GM23248 (cell line): ENCODE results near the gene TMEM139. TPM values are rescaled to one million over a fixed set of nuclear protein-coding genes. Genes with fewer than 3 reads are reported as not detected.

Experiments used
- DNase-seq: peaks from one replicate; pipeline ENCODE4 v3.0.0-alpha.2; 2015
- H2AFZ ChIP-seq: fragments of 200-600 bp; sonication (generic); 2 replicates; pipeline ENCODE4 v1.6.1; 2016; ENCODE audit warnings: antibody characterized with exemption
- H3F3A ChIP-seq: fragments of 200-600 bp; sonication (generic); 2 replicates; pipeline ENCODE4 v1.6.1; 2016; ENCODE audit warnings: mild to moderate bottlenecking, antibody characterized with exemption, mixed run types; ENCODE audit not compliant: insufficient read depth
- H3K27ac ChIP-seq: fragments of 200-600 bp; sonication (generic); 2 replicates; pipeline ENCODE4 v1.5.1; 2016; ENCODE audit warnings: mild to moderate bottlenecking
- H3K27me3 ChIP-seq: fragments of 200-600 bp; sonication (generic); replicated peaks from 2 replicates; pipeline ENCODE4 v1.6.1; 2016; ENCODE audit warnings: mild to moderate bottlenecking; ENCODE audit not compliant: insufficient read depth
- H3K36me3 ChIP-seq: fragments of 200-600 bp; sonication (generic); 2 replicates; pipeline ENCODE4 v1.6.1; 2016; ENCODE audit warnings: low read depth, mild to moderate bottlenecking
- H3K4me1 ChIP-seq: fragments of 200-600 bp; sonication (generic); 2 replicates; pipeline ENCODE4 v1.6.1; 2016; ENCODE audit warnings: mild to moderate bottlenecking; ENCODE audit not compliant: insufficient read depth
- H3K4me2 ChIP-seq: fragments of 200-600 bp; sonication (generic); one replicate; pipeline ENCODE4 v1.6.1; 2016; ENCODE audit warnings: mild to moderate bottlenecking; ENCODE audit not compliant: unreplicated experiment
- H3K4me3 ChIP-seq: fragments of 200-600 bp; sonication (generic); 2 replicates; pipeline ENCODE4 v1.5.1; 2016; ENCODE audit warnings: mild to moderate bottlenecking
- H3K79me2 ChIP-seq: fragments of 200-600 bp; sonication (generic); 2 replicates; pipeline ENCODE4 v1.6.1; 2016; ENCODE audit warnings: mild to moderate bottlenecking; ENCODE audit not compliant: insufficient read depth
- H3K9ac ChIP-seq: fragments of 200-600 bp; sonication (generic); 2 replicates; pipeline ENCODE4 v1.6.1; 2016; ENCODE audit warnings: mild to moderate bottlenecking
- H3K9me2 ChIP-seq: fragments of 200-600 bp; sonication (generic); 2 replicates; pipeline ENCODE4 v1.6.1; 2016; ENCODE audit warnings: mixed run types, mild to moderate bottlenecking, moderate library complexity; ENCODE audit not compliant: insufficient read depth
- H3K9me3 ChIP-seq: fragments of 200-600 bp; sonication (generic); one replicate; pipeline ENCODE4 v1.6.1; 2017; ENCODE audit warnings: low read depth
- H4K20me1 ChIP-seq: fragments of 200-600 bp; sonication (generic); 2 replicates; pipeline ENCODE4 v1.6.0; 2016; ENCODE audit not compliant: insufficient read depth
- EZH2 ChIP-seq: fragments of 200-600 bp; sonication (generic); IDR thresholded peaks from 2 replicates; pipeline ENCODE4 v1.6.1; 2018; ENCODE audit warnings: antibody characterized with exemption, mild to moderate bottlenecking; ENCODE audit not compliant: insufficient read depth, poor library complexity, severe bottlenecking
- EZH2phosphoT487 ChIP-seq: fragments of 200-600 bp; sonication (generic); IDR thresholded peaks from 2 replicates; pipeline ENCODE4 v1.6.1; 2018; ENCODE audit warnings: antibody characterized with exemption, moderate library complexity, mild to moderate bottlenecking, low read depth; ENCODE audit not compliant: insufficient read depth
- WGBS, 2 experiments: methylation state at CpG; one replicate each; pipeline ENCODE4 v1.1.6; 2015 to 2017; ENCODE audit warnings: low lambda C conversion rate in 2 of 2, low coverage in 1 of 2; ENCODE audit errors: missing lambda C conversion rate in 2 of 2; 5-methylcytosine and 5-hydroxymethylcytosine counted together
- in situ Hi-C: fragments of 300-500 bp; cut with MboI; formaldehyde crosslinking; loops from 2 replicates; pipeline ENCODE4 v1.15.0; 2020
- polyA plus RNA-seq: library from polyadenylated mRNA; unstranded; fragments of >200 nt; fragmentation: Nextera tagmentation; extraction: Ambion mirVana; gene quantifications from 2 replicates; pipeline ENCODE4 v1.2.1, GENCODE V29; 2016
- total RNA-seq: library from RNA; depleted of rRNA; stranded (reverse); fragments of >200 nt; shearing (Covaris generic); gene quantifications from 2 replicates; pipeline ENCODE4 v1.2.3, GENCODE V29; 2014

TMEM139 gene
- total and polyA plus RNA-seq, 2 experiments from 2014 or later, result not detected

- no peaks in the 10 kb centered on the region for H3K79me2 ChIP-seq
- no peaks in the 10 kb centered on the region for H4K20me1 ChIP-seq
- no peak overlapping the region for H3K4me3 ChIP-seq
- H3K9ac ChIP-seq, result no peak overlapping the region
- H3K9me2 ChIP-seq, result no peaks in the 10 kb centered on the region
- peaks cover 55% of the 10 kb centered on the region; the same call in 1 of the 2 replicates for H3K36me3 ChIP-seq
- TF ChIP-seq EZH2, result no peak
- TF ChIP-seq EZH2phosphoT487, result no peak
- peak; percentile 63 for DNase-seq
- no peak overlapping the region for H2AFZ ChIP-seq
- H3K9me3 ChIP-seq, result no peaks in the 10 kb centered on the region
- in situ Hi-C loops, result no loop called here
- H3K4me1 ChIP-seq, result no peaks in the 10 kb centered on the region
- no peaks in the 10 kb centered on the region for H3K27me3 ChIP-seq
- no peak overlapping the region for H3K4me2 ChIP-seq
- H3K27ac ChIP-seq, result no peak overlapping the region
- H3F3A ChIP-seq, result no peaks in the 10 kb centered on the region
- WGBS, 2 experiments, result 77% methylated on average over 10 of the region's 10 CpGs
These were observed 20.8 kb downstream of the TMEM139 start for GRCh38 chr7:143305423-143306070.

- no peak for DNase-seq
- no peak overlapping the region for H3K4me3 ChIP-seq
- no peaks in the 10 kb centered on the region for H4K20me1 ChIP-seq
- TF ChIP-seq EZH2 (no peak), EZH2phosphoT487 (no peak)
- in situ Hi-C loops, result no loop called here
- H3K27ac ChIP-seq, result no peak overlapping the region
- H3K9me3 ChIP-seq, result no peaks in the 10 kb centered on the region
- no peaks in the 10 kb centered on the region for H3K27me3 ChIP-seq
- H3F3A ChIP-seq, result no peaks in the 10 kb centered on the region
- peaks cover 31% of the 10 kb centered on the region; the same call in 1 of the 2 replicates for H3K36me3 ChIP-seq
- H2AFZ ChIP-seq, result no peak overlapping the region
- no peak overlapping the region for H3K4me2 ChIP-seq
- 98 to 100% methylated on average over 2 of the region's 2 CpGs for WGBS, 2 experiments
- no peaks in the 10 kb centered on the region for H3K79me2 ChIP-seq
- no peak overlapping the region for H3K9ac ChIP-seq
- H3K4me1 ChIP-seq, result no peaks in the 10 kb centered on the region
- no peaks in the 10 kb centered on the region for H3K9me2 ChIP-seq
These were observed 23.9 kb downstream of the TMEM139 start for GRCh38 chr7:143308632-143309031.

GRCh38 chr7:143314127-143314526, 29.4 kb downstream of the TMEM139 start:
- no peak overlapping the region for H3K9ac ChIP-seq
- H3K9me2 ChIP-seq, result no peaks in the 10 kb centered on the region
- no peak overlapping the region for H3K27ac ChIP-seq
- in situ Hi-C loops, result no loop called here
- no peaks in the 10 kb centered on the region for H3F3A ChIP-seq
- no peaks in the 10 kb centered on the region for H3K36me3 ChIP-seq
- no peaks in the 10 kb centered on the region for H4K20me1 ChIP-seq
- H3K79me2 ChIP-seq, result no peaks in the 10 kb centered on the region
- H3K4me1 ChIP-seq, result no peaks in the 10 kb centered on the region
- H3K4me3 ChIP-seq, result no peak overlapping the region
- no peak for DNase-seq
- TF ChIP-seq EZH2phosphoT487 (no peak), EZH2 (no peak)
- H2AFZ ChIP-seq, result no peak overlapping the region
- no peaks in the 10 kb centered on the region for H3K9me3 ChIP-seq
- H3K27me3 ChIP-seq, result no peaks in the 10 kb centered on the region
- no peak overlapping the region for H3K4me2 ChIP-seq

GRCh38 chr7:143315776-143316175, 31.0 kb downstream of the TMEM139 start, which contains the start of gene CLCN1:
Gene CLCN1 (plus strand): TSS chr7:143316111. CDS start chr7:143316213, 102 bp downstream.
- Histone ChIP-seq H3F3A (no peaks in the 10 kb centered on the region), H3K4me1 (no peaks in the 10 kb centered on the region), H3K36me3 (no peaks in the 10 kb centered on the region), H3K4me2 (no peak within 1 kb of the TSS), H4K20me1 (no peaks in the 10 kb centered on the region), H3K9ac (no peak within 1 kb of the TSS), H3K27me3 (no peaks in the 10 kb centered on the region), H3K9me3 (no peaks in the 10 kb centered on the region), H3K9me2 (no peaks in the 10 kb centered on the region), H3K79me2 (no peaks in the 10 kb centered on the region), H3K4me3 (no peak within 1 kb of the TSS), H3K27ac (no peak within 1 kb of the TSS), H2AFZ (no peak within 1 kb of the TSS)
- DNase-seq, result no peak
- WGBS, 2 experiments, result 58 to 64% methylated on average over 5 of the region's 5 CpGs
- TF ChIP-seq EZH2phosphoT487 (no peak), EZH2 (no peak)
- in situ Hi-C loops, result no loop called here
